Measurements from ENCODE around the gene CTSZ.
"Not testable (repeated sequence)": the region's sequence is repeated elsewhere in the genome, so short reads cannot be mapped to it uniquely, and the experiment has no call there.

The CTSZ gene

DNA sequence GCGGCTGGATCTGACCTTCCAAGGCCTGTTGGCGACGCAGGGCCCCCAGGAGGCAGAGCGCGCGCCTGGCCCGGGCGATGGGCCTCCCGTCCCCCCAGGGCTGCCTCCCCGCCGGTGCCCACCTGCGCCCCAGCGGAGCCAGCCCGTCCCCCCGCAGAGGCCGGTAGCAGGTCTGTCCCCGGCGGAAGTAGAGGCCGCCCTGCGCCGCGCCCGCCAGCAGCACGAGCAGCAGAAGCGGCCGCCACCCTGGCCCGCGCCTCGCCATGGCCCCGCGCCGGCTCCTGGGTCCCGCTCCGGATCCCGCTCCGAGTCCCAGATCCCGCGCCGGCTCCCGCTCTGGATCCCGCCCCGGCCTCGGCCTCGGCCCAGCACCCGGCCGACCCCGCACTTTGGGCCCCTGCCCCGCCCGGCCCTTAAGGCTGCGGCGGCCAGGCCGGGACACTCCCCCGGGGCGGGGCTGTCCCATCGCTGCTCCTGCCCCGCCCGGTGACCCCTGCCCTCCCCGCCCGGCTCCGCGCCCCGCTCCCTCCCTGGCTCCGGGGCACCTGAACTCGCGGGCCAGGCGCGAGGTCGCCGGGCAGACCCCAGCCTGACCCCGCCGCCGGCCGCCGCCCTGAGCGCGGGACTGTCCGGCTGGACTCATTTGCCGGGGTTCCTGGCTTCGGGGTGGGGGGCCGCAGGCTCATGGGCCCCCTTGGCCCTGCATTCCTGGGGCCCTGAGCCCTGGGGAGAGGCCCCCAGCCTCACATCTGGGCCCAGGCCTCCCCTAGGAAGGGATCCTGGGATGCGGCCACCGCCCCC lies at the start of gene CTSZ:
Gene CTSZ, minus strand, starts transcription at position 391 of the 801 bp plus-strand sequence. Its CDS starts 126 bp downstream, at position 265.
- DNase-seq = no peak

- no peak for DNase-seq
Observed at GRCh38 chr20:59055302-59055701, 48.2 kb upstream of the CTSZ start.

DNA sequence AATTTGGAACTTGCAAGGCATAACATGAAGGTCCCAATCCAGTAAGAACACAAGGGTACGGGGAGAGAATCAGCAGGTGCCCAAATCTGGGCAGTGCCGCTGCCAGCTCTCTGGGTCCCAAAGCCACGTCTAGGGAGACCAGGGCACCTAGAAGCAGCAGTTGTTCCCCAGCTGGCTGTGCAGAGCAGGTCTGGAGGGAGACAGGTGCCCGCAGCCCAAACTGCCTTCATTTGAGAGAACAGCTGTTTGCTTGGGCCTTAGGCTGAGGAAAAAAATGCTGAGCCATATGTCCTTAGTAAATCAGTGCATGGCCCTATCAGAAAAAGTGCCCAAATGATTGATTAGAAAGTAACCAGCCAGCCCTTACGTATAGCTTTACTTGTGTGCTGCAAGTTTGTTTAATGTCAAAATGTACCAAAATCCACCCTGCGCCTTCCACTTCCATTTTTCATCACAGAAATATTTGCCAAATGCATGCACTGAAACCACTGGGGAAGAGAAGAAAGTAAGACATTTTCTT lies 44.7 kb upstream of the CTSZ start:
- no peak for DNase-seq

- DNase-seq = no peak
Observed at GRCh38 chr20:59050437-59050836, 43.4 kb upstream of the CTSZ start.

DNA sequence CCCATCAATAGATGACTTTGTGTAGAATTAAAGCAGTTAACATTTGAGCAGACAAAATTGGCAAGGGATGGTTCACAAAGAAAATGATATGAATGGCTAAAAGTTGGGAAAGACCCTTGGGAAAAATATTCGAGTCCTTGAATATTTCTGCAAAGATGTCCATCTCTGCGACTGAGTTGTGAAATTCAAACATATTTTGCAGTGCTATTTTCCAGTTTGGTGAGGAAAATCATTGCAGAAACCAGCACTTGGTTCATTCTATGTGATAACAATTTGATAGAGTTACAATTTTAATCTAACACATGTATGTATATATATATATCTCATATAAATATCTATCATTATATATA lies 41.6 kb upstream of the CTSZ start:
- no peak for DNase-seq

DNA sequence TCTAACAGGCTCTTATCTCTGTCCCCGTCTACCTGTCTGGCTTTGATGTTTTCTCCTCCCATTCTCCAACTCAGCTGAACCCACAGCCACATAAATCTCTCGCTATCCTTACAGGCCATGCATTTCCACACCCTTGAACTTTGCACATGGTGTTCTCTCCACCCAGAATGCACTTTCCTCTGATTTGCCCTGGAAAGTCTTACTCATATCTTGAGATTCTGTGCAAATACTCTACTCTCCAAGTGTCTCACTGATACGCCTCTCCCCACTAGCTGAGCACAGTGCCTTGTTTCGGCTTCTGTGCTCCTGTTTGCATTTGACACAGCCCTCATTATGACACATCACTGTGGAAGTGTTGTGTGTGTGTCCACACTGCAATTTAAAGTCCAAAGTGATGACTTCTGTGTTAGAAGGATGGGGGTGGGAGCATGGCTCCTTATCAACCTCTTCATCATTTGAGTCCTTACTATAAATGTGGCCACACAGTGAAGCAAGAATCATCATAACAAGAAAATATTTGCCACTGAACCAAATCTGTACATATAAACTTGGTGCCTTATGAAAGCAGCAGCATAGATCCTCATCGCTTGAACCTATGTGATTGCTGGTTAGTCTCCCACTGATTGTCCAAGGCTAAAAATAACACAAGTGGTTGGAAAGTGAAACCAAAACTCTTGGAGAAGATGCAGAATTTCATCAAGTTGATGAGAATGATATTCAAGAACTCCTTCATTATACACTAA lies 41.1 kb upstream of the CTSZ start:
- DNase-seq = no peak

DNA sequence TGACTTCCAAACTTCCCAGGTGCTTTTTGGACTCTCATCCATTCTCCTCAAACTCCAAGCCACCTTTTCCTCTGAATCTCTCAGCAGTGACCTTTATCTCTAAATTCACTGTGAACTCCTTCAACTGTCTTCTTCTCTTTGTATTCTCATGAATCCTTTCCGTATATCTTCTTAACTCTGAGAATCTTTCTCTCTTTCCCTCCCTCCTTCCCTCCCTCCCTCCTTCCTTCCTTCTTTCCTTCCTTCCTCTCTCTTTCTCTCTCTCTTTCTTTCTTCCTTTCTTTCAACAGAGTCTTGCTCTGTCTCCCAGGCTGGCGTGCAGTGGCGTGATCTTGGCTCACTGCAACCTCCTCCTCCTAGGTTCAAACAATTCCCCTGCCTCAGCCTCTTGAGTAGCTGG lies 39.8 kb upstream of the CTSZ start:
- no peak for DNase-seq

DNA sequence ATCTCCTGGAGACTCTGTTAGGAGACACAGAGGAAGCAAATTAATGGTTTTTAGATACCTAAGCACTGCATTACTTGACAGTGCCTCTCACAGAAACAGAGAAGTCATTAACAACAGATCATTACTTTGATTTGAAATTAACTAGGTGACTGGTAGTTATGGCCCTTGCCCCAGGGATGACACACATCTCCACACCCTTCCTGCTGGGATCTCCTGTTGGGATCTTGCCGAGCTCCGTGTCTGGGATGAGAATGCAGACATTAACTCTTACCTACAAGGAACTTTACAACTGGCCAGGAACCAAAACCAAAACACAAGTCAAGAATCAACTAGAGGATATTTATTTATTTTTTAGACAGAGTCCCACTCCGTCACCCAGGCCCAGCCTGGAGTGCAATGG lies 37.7 kb upstream of the CTSZ start:
- no peak for DNase-seq

DNA sequence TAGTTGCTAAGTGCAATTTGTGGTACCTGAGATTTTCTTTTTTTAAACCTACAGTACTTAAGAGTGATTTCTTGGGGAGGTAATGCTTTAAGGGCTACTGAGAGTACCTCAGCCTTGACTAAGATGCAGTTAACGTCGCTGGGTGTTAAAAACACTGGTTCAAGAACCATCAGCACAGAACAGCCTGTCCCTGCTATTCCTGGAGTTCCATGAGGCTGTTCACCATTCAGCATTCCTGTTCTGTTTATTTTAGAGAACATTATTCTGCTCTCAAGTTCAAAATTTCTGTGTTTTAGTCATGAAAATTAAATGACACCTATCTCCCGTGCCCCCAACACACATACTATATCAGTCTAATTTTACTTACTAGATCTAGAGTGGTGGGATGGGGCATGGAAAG lies 37.2 kb upstream of the CTSZ start:
- no peak for DNase-seq

- no peak for DNase-seq
Observed at GRCh38 chr20:59043698-59044097, 36.6 kb upstream of the CTSZ start.

- DNase-seq = peak; percentile 97
Observed at GRCh38 chr20:59042796-59043631, 36.0 kb upstream of the CTSZ start.

DNA sequence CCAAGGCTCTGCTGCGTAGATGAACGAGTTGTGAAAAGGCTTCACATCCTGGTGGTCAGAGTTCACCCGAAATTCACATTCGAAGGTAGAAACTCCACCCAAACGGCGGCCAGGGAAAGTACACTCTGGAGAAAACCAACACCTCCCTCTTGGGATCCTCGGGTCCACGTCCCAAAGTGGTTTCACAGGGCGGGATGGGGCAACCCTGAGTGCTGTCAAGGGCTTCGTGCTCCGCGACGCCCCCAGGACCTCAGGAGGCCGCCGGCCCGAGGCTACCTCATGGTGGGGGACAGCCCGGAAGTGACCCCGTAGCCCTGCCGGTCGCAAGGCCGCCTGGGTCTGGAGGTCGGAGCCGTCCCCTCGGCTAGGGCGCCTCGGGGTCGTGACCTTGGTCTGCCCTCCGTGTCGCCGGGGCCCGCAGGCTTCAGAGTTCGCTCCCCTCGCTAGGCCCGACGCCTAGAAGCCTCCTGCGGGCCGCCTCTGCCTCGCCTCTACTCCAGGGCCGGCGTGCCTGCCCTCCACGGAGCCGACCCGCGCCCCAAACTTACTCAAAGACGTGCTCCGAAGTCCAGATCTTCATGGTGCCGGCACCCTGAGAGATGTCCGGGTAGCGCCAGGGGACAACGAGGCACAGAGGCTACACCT lies 35.2 kb upstream of the CTSZ start, which contains the start of gene PRELID3B:
Gene PRELID3B, minus strand, starts transcription at position 636 of the 645 bp plus-strand sequence. Its CDS starts 56 bp downstream, at position 580.
- DNase-seq = peak; percentile 34

DNA sequence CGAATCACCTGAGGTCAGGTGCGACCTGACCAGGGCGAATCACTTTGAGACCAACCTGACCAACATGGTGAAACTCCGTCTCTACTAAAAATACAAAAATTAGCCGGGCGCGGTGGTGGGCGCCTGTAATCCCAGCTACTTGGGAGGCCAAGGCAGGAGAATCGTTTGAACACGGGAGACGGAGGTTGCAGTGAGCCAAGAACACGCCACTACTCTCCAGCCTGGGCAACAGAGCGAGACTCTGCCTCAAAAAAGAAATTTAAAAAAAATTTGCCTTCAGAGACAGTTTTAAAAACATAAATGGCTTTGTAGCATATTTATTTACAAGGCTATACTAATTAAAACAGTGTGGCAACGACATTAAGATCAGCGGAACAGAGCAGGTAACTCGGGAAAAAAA lies 34.4 kb upstream of the CTSZ start:
- not testable (repeated sequence) for DNase-seq

DNA sequence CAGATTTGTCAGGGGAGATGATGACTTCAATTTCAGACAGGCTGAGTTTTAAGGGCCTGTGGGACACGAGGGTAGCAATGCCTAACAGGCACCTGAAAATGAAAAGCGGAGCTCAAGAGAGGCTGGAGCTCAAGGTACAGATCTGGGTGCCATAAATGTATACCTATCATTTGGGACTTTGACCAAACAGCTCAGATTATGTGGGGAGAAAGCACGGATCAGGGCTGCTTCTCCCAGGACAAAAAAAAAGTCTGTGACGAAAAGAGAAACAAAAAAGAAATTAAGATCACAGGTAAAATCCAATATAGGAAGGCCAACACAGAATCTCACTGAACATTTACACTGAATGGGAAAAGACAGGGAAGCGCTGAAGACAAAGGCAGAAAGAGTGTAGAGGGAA lies 33.6 kb upstream of the CTSZ start:
- no peak for DNase-seq

DNA sequence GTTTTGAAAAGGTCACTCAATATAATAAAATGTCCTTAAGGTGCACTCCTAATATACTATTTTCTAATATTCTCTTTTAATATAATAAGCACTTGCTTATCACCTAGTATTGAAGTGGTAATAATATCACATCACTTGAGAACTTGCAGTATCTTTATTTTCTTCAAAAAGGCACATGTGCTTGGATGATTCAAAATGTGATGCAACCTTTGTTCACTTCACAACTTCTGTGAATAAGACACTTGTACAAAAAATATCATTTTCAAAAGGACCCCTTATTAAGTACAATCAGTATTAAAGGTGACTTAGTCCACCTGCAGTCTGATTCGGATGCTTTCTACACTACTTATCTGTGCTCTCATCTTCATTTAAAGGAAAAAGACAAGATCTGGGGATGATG lies 32.2 kb upstream of the CTSZ start:
- no peak for DNase-seq

DNA sequence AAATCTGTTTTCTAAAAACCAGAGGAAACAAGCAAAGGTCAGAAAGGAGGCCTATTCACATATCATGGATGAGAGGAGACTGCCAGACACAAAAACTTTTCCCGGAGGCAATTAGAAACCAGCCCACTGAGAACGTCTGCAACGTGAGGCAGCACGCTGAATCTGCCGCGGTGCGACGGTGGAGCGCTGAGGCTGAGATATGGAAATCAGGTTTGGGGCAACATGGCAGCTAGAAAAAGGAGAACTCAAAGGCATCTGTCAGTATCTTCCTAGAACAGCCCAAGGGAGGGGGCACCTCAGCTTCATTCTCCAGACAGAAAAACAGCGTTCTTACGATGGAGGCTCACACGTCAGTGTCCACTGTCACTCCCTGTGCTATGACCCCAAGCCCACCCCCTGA lies 30.3 kb upstream of the CTSZ start:
- no peak for DNase-seq

DNA sequence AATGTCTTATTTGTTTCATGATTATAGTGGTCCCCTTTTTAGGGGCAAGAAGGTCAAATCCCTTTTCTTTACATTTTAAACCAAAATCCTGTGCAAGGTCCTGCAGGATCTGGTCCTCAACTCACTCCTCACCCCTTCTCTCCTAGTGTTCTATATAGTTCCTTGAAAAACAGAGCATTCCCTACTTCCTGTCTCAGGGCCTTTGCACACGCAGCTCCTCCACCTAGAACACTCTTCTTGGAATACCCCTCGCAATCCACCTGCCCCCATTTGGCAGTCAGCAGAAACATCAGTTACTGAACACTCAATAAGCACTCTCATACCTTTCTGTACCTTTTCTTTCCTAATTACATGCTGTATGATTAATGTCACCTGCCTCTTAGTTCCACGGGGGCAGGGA lies 28.3 kb upstream of the CTSZ start:
- no peak for DNase-seq

GRCh38 chr20:59033616-59034165 lies 26.6 kb upstream of the CTSZ start:
- DNase-seq = no peak

DNA sequence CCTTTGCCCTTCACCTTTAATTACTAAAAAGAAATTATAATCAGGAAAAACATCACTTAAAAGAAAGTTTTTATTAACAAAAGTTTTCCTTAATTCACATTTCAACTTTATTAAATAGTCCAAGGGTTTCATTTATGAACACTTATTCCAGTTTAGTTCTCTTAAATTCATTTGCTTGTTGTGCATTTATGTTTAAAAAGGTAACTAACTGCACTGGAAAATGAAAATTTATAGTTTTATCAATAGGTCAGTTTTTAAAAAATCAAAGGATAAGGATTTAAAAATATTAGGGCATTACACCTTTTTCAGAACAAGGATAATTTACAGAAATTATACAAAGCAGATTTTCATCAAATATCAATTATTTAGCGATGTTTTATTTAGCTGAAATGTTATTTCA lies 26.0 kb upstream of the CTSZ start:
- DNase-seq = no peak

- DNase-seq = peak; percentile 79
Observed at GRCh38 chr20:59032713-59033059, 25.6 kb upstream of the CTSZ start.

GRCh38 chr20:59032023-59032712 lies 25.1 kb upstream of the CTSZ start, which contains the start of gene ATP5F1E:
Gene ATP5F1E (minus strand): TSS chr20:59032335. CDS start chr20:59032251, 84 bp downstream.
- DNase-seq = peak; percentile 99

GRCh38 chr20:59031564-59032022 lies 24.5 kb upstream of the CTSZ start:
- DNase-seq = peak; percentile 9

All from NCI-H345 (cell line).